DOHH2 (cell line): ENCODE data around the gene BRD3.

Experiments used
- H3F3A ChIP-seq: fragments of 200-600 bp; sonication (generic), shearing (Covaris generic); 2 replicates; pipeline ENCODE4 v1.6.0; 2016; ENCODE audit warnings: antibody characterized with exemption, mild to moderate bottlenecking; ENCODE audit not compliant: control insufficient read depth, insufficient read depth
- H3K27ac ChIP-seq: fragments of 200-600 bp; sonication (generic); 2 replicates; pipeline ENCODE4 v1.5.1; 2014; ENCODE audit warnings: low read depth, mild to moderate bottlenecking, low read length, moderate library complexity
- H3K27me3 ChIP-seq: fragments of 200-600 bp; sonication (generic); 2 replicates; pipeline ENCODE4 v1.6.1; 2014; ENCODE audit warnings: mild to moderate bottlenecking, low read length, mixed read lengths; ENCODE audit not compliant: control insufficient read depth
- H3K36me3 ChIP-seq: fragments of 200-600 bp; sonication (generic); 2 replicates; pipeline ENCODE4 v1.6.1; 2014; ENCODE audit warnings: mild to moderate bottlenecking, low read length, moderate library complexity, mixed read lengths; ENCODE audit not compliant: control insufficient read depth
- H3K4me1 ChIP-seq: fragments of 200-600 bp; sonication (generic); 2 replicates; pipeline ENCODE4 v1.6.1; 2014; ENCODE audit warnings: mild to moderate bottlenecking, low read length, mixed read lengths; ENCODE audit not compliant: control insufficient read depth
- H3K4me2 ChIP-seq: fragments of 200-600 bp; sonication (generic); 2 replicates; pipeline ENCODE4 v1.6.0; 2014; ENCODE audit warnings: mild to moderate bottlenecking, low read length, moderate library complexity
- H3K4me3 ChIP-seq: fragments of 200-600 bp; sonication (generic); 2 replicates; pipeline ENCODE4 v1.5.1; 2014; ENCODE audit warnings: mild to moderate bottlenecking, low read length, mixed read lengths
- H3K79me2 ChIP-seq: fragments of 200-600 bp; sonication (generic); 2 replicates; pipeline ENCODE4 v1.6.1; 2014; ENCODE audit warnings: mild to moderate bottlenecking, low read length, mixed read lengths; ENCODE audit not compliant: control insufficient read depth
- H3K9me2 ChIP-seq: fragments of 200-600 bp; sonication (generic); replicated peaks from 2 replicates; pipeline ENCODE4 v1.6.1; 2014; ENCODE audit warnings: mild to moderate bottlenecking, low read length, mixed read lengths; ENCODE audit not compliant: control insufficient read depth
- H3K9me3 ChIP-seq: fragments of 200-600 bp; sonication (generic); 2 replicates; pipeline ENCODE4 v1.6.1; 2014; ENCODE audit warnings: antibody characterized with exemption, low read length, mixed read lengths; ENCODE audit not compliant: control insufficient read depth, insufficient read depth
- H4K20me1 ChIP-seq: fragments of 200-600 bp; sonication (generic); 2 replicates; pipeline ENCODE4 v1.6.0; 2014; ENCODE audit warnings: low read depth, mild to moderate bottlenecking, antibody characterized with exemption, low read length, moderate library complexity; ENCODE audit not compliant: control insufficient read depth, insufficient read depth
- EZH2phosphoT487 ChIP-seq: fragments of 200-600 bp; sonication (generic); IDR thresholded peaks from 2 replicates; pipeline ENCODE4 v1.6.1; 2017; ENCODE audit warnings: borderline replicate concordance, mild to moderate bottlenecking, antibody characterized with exemption, low read length, moderate library complexity, mixed read lengths
- TF ChIP-seq, protein P1 (sequence below): fragments of 200-600 bp; sonication (generic); IDR thresholded peaks from one replicate; pipeline ENCODE4 v1.5.1; 2014; ENCODE audit warnings: antibody characterized with exemption, mild to moderate bottlenecking, low read depth, low read length; ENCODE audit not compliant: poor library complexity, severe bottlenecking

BRD3 gene

DNA sequence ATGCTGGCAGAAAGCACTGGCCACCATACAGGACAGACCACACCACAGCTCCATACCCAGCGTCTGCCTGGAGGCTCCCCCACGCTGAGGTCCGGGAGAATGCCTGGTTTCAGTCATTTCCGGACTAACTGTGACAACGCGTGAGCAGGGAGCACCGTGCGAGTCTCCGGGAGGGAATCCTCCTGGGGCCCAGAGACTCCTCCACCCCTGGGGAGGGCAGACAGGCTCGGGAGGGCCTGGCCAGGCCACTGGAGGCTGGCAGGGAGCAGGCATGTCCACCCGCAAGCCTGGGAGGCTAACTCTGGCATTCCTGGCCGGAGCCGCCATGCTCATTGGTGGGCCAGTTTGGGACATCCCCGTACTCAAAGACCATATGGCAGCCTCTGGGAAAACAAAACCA, 36.0 kb downstream of the BRD3 start:
- no peak overlapping the region for H3K4me3 ChIP-seq
- no peak overlapping the region for H3K4me2 ChIP-seq
- peaks cover 4% of the 10 kb centered on the region; the same call in 1 of the 2 replicates for H3F3A ChIP-seq
- TF ChIP-seq, protein P1, sequence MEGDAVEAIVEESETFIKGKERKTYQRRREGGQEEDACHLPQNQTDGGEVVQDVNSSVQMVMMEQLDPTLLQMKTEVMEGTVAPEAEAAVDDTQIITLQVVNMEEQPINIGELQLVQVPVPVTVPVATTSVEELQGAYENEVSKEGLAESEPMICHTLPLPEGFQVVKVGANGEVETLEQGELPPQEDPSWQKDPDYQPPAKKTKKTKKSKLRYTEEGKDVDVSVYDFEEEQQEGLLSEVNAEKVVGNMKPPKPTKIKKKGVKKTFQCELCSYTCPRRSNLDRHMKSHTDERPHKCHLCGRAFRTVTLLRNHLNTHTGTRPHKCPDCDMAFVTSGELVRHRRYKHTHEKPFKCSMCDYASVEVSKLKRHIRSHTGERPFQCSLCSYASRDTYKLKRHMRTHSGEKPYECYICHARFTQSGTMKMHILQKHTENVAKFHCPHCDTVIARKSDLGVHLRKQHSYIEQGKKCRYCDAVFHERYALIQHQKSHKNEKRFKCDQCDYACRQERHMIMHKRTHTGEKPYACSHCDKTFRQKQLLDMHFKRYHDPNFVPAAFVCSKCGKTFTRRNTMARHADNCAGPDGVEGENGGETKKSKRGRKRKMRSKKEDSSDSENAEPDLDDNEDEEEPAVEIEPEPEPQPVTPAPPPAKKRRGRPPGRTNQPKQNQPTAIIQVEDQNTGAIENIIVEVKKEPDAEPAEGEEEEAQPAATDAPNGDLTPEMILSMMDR: no peak
- no peak for TF ChIP-seq EZH2phosphoT487
- H3K4me1 ChIP-seq: peaks cover 8% of the 10 kb centered on the region
- no peaks in the 10 kb centered on the region for H3K9me2 ChIP-seq
- no peaks in the 10 kb centered on the region for H3K9me3 ChIP-seq
- peaks cover under 1% of the 10 kb centered on the region; the same call in 1 of the 2 replicates for H3K79me2 ChIP-seq
- H3K27me3 ChIP-seq: no peaks in the 10 kb centered on the region
- H3K27ac ChIP-seq: no peak overlapping the region
- no peaks in the 10 kb centered on the region for H4K20me1 ChIP-seq
- H3K36me3 ChIP-seq: peaks cover 77% of the 10 kb centered on the region

DNA sequence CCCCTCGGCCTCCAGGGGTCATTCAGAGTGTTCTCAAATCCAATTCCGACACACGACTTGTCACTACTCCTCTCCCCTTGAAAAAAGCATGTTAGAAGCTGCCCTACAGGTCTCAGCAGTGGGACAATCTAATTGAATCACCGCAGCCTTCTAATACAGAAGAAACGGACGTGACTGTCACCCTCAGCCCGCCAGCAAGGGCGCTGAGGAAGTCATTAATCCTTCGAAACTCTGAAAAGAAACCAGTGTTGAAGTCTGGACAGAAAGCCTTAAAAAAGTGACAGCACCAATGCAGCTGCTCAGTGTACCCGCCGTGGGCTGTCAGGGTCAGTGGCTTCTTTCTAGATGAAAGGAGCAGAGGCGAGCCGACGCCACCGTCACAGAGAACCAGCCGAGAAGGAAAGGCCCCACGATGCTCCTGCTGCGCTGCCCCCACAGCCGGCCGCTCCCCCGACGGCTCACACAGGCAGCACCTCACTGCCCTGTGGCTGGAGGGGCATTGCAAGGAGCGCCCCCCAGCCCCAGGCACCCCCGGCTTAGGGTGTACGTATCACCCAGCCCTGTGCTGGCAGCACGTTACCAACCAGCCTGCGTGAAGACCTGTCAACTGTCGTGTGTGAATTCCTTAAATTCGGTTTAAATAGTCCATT, 36.9 kb downstream of the BRD3 start:
- Histone ChIP-seq H3K9me2 (no peaks in the 10 kb centered on the region), H3K27ac (no peak overlapping the region), H3K4me2 (no peak overlapping the region), H3K4me3 (no peak overlapping the region), H3F3A (peaks cover 4% of the 10 kb centered on the region; the same call in 1 of the 2 replicates), H3K9me3 (no peaks in the 10 kb centered on the region), H3K79me2 (peaks cover 9% of the 10 kb centered on the region), H3K36me3 (peaks cover 84% of the 10 kb centered on the region), H3K4me1 (peaks cover 16% of the 10 kb centered on the region), H3K27me3 (no peaks in the 10 kb centered on the region), H4K20me1 (0 out of 2 replicates have a peak, but pooled peaks cover 5% of the 10 kb centered on the region)
- TF ChIP-seq EZH2phosphoT487: no peak
- TF ChIP-seq, protein P1: no peak

DNA sequence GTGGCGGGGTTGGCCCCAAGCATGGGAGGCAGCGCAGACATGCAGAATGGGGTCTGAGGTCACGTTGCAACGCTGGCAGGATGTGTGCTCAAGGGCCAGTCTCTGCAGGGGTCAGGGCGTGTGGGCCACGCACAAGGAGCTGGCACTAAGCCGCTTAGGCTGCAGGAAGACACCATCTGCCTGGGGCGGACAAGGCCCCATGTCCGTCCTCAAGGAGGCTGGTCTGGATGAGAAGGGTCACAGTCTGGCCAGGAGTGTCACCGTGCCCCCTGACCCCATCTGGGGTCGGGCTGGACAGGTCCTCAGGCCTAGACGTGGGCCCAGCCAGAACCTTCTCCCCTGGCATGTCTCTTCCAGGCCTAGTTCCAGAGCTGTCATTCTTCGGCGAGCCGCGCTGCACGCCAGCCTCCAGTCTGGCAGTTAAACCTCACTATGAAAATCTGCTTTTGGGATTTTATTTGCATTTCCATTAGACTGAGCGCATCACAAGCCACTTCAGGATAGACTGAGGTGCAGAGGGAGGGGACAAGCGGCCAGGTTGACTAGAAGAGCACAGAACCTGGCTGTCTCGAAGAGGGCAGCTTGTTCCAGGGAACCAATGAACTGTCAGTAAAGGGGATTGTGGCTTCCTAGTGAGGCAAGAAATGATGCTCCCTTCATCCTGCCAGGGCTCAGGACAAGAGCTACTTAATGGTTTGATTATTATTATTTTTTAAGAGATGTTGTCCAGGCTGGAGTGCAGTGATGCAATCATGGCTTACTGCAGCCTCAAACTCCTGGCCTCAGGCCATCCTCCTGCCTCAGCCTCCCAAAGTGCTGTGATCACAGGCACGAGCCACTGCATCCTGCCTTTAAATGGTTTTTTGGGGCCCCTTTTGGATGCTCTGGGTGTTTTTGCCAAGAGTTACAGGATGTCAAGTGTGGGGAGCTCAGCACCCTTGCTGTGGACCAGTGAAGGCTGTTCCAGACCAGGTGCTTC, 38.3 kb downstream of the BRD3 start:
- Histone ChIP-seq H3K4me1 (peaks cover 21% of the 10 kb centered on the region), H3F3A (peaks cover 7% of the 10 kb centered on the region; the same call in 1 of the 2 replicates), H3K4me3 (no peak overlapping the region), H3K27ac (no peak overlapping the region), H3K36me3 (peaks cover 70% of the 10 kb centered on the region), H3K79me2 (peaks cover 11% of the 10 kb centered on the region), H4K20me1 (0 out of 2 replicates have a peak, but pooled peaks cover 5% of the 10 kb centered on the region), H3K9me3 (no peaks in the 10 kb centered on the region), H3K27me3 (no peaks in the 10 kb centered on the region), H3K9me2 (no peaks in the 10 kb centered on the region), H3K4me2 (no peak overlapping the region)
- TF ChIP-seq EZH2phosphoT487: no peak
- TF ChIP-seq, protein P1: no peak
